Measurements from ENCODE around the gene KCNIP1. TPM values are rescaled to one million over a fixed set of nuclear protein-coding genes. Genes with fewer than 3 reads are reported as not detected.
A peak's percentile ranks its signal among the peaks of the same experiment; 100 is the strongest.

The KCNIP1 gene
- total RNA-seq, 1 experiment from 2014 or later, result not detected

DNA sequence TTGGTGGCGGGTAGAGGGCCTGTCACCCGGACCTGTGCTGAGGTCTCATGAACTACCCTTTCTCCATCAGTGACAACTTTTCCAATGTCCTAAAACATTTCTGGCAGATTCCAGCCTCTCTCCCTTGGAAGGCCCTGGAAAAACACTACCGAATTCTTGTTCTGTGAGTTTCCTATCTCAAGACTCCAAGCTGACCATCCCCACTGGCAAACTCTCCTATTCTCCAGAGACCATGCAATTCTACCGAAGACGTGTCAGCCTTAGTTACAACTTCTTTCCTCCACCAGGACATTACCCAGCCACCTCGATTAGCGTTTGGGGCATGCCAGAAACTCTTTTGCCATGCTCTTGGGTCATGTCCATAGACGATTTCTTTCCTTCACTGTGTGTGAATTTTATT lies 252.9 kb downstream of the KCNIP1 start:
- DNase-seq, result peak; percentile 47
- CTCF ChIA-PET, result interaction anchor here (1.1 to 2.3 kb wide), 3 partner anchors 26 to 35 kb away, joined by 3 to 12 read pairs (median 7); partner anchors contain the start of gene GABRP
- Mint-ChIP-seq H3K9me3 (ENCODE audit: low read depth, unreplicated experiment) (peaks cover 4% of the 10 kb centered on the region), H3K4me3 (ENCODE audit: low read depth, unreplicated experiment) (peak overlapping the region; percentile 24), H3K36me3 (ENCODE audit: insufficient read depth, unreplicated experiment) (peaks cover 54% of the 10 kb centered on the region), H3K27ac (ENCODE audit: unreplicated experiment) (peak overlapping the region; percentile 93), H3K4me1 (ENCODE audit: low read depth, unreplicated experiment) (peaks cover 76% of the 10 kb centered on the region), H3K27me3 (ENCODE audit: unreplicated experiment) (no peaks in the 10 kb centered on the region)
- no peak for TF ChIP-seq CTCF (IDR thresholded peaks at IDR 0.05; ENCODE audit: unreplicated experiment)
- intact Hi-C loops (cut with micrococcal nuclease; ENCODE audit: unreplicated experiment), result loop anchor here (2.0 to 5.0 kb wide), 2 partner anchors 26 to 81 kb away; partner anchors contain the start of gene GABRP
- TSS peak; percentile 78 for BruUV-seq (replicated peaks)

DNA sequence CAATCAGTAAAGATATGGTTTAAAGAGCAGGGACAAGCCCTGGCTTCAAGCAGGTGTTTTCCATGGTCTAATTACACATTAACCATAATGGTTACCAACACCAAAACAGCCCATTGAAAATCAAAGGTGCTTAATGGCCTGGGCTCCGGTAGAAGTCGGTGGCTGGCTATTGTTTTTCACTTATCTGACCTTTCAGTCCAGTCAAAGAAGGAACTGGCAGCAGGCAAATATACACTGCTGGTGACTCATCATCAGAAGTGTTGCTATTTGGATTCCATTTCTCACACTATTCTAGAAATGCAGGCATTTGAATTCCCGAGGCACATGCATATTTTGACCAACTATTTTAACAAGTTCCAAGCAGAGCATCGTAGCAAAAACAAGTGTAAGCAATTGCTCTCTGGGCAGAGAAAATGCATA lies 253.4 kb downstream of the KCNIP1 start:
- peaks cover 49% of the 10 kb centered on the region for H3K36me3 Mint-ChIP-seq (ENCODE audit: insufficient read depth, unreplicated experiment)
- no TSS peak for BruUV-seq (replicated peaks)
- peaks cover 71% of the 10 kb centered on the region for H3K4me1 Mint-ChIP-seq (ENCODE audit: low read depth, unreplicated experiment)
- peak overlapping the region; percentile 24 for H3K4me3 Mint-ChIP-seq (ENCODE audit: low read depth, unreplicated experiment)
- H3K9me3 Mint-ChIP-seq (ENCODE audit: low read depth, unreplicated experiment), result peaks cover 4% of the 10 kb centered on the region
- peak overlapping the region; percentile 93 for H3K27ac Mint-ChIP-seq (ENCODE audit: unreplicated experiment)
- no peaks in the 10 kb centered on the region for H3K27me3 Mint-ChIP-seq (ENCODE audit: unreplicated experiment)
- intact Hi-C loops (cut with micrococcal nuclease; ENCODE audit: unreplicated experiment), result loop anchor here (2.0 to 5.0 kb wide), 2 partner anchors 26 to 80 kb away; partner anchors contain the start of gene GABRP
- no peak for TF ChIP-seq CTCF (IDR thresholded peaks at IDR 0.05; ENCODE audit: unreplicated experiment)
- DNase-seq, result peak; percentile 83
- CTCF ChIA-PET, result interaction anchor here (2.3 kb wide), 1 partner anchor 26 kb away, joined by 12 read pairs; the partner anchor contains the start of gene GABRP

DNA sequence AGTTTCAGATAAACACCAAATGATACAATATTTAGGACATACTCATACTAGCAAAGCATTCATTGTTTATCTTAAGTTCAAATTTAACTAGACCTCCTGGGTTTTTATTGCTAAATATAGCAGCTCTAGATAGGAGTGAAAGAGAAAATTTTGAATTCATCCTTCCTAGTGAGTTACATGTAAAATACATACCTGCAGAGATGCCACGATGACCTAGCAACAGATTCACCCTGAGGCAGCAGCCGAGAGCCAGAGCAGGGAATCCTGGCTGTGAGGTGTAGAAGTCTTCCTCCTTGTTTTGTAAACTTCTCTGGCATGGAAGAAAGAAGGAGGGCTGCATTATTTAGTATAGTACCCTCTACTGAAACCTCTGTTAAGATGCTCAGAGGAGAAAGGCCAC lies 253.8 kb downstream of the KCNIP1 start:
- no TSS peak for BruUV-seq (replicated peaks)
- peaks cover 47% of the 10 kb centered on the region for H3K36me3 Mint-ChIP-seq (ENCODE audit: insufficient read depth, unreplicated experiment)
- CTCF ChIA-PET, result no interaction called here
- H3K4me3 Mint-ChIP-seq (ENCODE audit: low read depth, unreplicated experiment), result peak overlapping the region; percentile 24
- H3K27ac Mint-ChIP-seq (ENCODE audit: unreplicated experiment), result peak overlapping the region; percentile 93
- TF ChIP-seq CTCF (IDR thresholded peaks at IDR 0.05; ENCODE audit: unreplicated experiment), result no peak
- H3K27me3 Mint-ChIP-seq (ENCODE audit: unreplicated experiment), result no peaks in the 10 kb centered on the region
- intact Hi-C loops (cut with micrococcal nuclease; ENCODE audit: unreplicated experiment), result loop anchor here (2.0 to 5.0 kb wide), 2 partner anchors 25 to 80 kb away; partner anchors contain the start of gene GABRP
- peaks cover 4% of the 10 kb centered on the region for H3K9me3 Mint-ChIP-seq (ENCODE audit: low read depth, unreplicated experiment)
- H3K4me1 Mint-ChIP-seq (ENCODE audit: low read depth, unreplicated experiment), result peaks cover 66% of the 10 kb centered on the region
- no peak for DNase-seq

GRCh38 chr5:170758481-170758880 lies 254.7 kb downstream of the KCNIP1 start:
- peaks cover 4% of the 10 kb centered on the region for H3K9me3 Mint-ChIP-seq (ENCODE audit: low read depth, unreplicated experiment)
- CTCF ChIA-PET, result no interaction called here
- intact Hi-C loops (cut with micrococcal nuclease; ENCODE audit: unreplicated experiment), result loop anchor here (5.0 kb wide), 1 partner anchor 79 kb away; no protein-coding TSS in a partner anchor
- peaks cover 58% of the 10 kb centered on the region for H3K4me1 Mint-ChIP-seq (ENCODE audit: low read depth, unreplicated experiment)
- TF ChIP-seq CTCF (IDR thresholded peaks at IDR 0.05; ENCODE audit: unreplicated experiment), result no peak
- peaks cover 47% of the 10 kb centered on the region for H3K36me3 Mint-ChIP-seq (ENCODE audit: insufficient read depth, unreplicated experiment)
- BruUV-seq (replicated peaks), result no TSS peak
- DNase-seq, result no peak
- H3K27ac Mint-ChIP-seq (ENCODE audit: unreplicated experiment), result peak overlapping the region; percentile 93
- H3K27me3 Mint-ChIP-seq (ENCODE audit: unreplicated experiment), result no peaks in the 10 kb centered on the region
- no peak overlapping the region for H3K4me3 Mint-ChIP-seq (ENCODE audit: low read depth, unreplicated experiment)
